Body of pancreas (tissue), 4 donors: ENCODE measurements around the gene TSHZ2. TPM values are rescaled to one million over a fixed set of nuclear protein-coding genes. Genes with fewer than 3 reads are reported as not detected.

Source experiments
- ATAC-seq: fragments of 150-250 bp; one replicate; pipeline ENCODE4 v1.9.1; 2016
- DNase-seq, 4 donors: peaks; one replicate each; pipeline ENCODE4 v3.0.0-alpha.2; 2019
- H3K27ac ChIP-seq, 4 donors: fragments of 200-600 bp; sonication (generic); 1 replicate in 3 of 4; 2 replicates in 1 of 4; pipeline versions ENCODE4 v1.5.1 to v1.6.1; 2016 to 2019; ENCODE audit warnings: mild to moderate bottlenecking in 1 of 4, mixed read lengths in 1 of 4, moderate library complexity in 1 of 4
- H3K27me3 ChIP-seq, 2 donors: fragments of 200-600 bp; sonication (generic); one replicate each; pipeline ENCODE4 v1.6.0; 2016; ENCODE audit warnings: mild to moderate bottlenecking in 1 of 2
- H3K36me3 ChIP-seq, 2 donors: fragments of 200-600 bp; sonication (generic); replicated peaks in 1 of 2; 2 replicates each; pipeline ENCODE4 v1.5.1; 2016; ENCODE audit warnings: low read depth in 2 of 2; ENCODE audit not compliant: insufficient read depth in 1 of 2
- H3K4me1 ChIP-seq: fragments of 200-600 bp; sonication (generic); one replicate; pipeline ENCODE4 v1.6.0; 2016
- H3K4me3 ChIP-seq, 2 donors: fragments of 200-600 bp; sonication (generic); 1 replicate in 1 of 2; 2 replicates in 1 of 2; pipeline ENCODE4 v1.5.1; 2016 to 2019
- H3K9me3 ChIP-seq, 3 donors: fragments of 200-600 bp; sonication (generic); 1 replicate in 2 of 3; 2 replicates in 1 of 3; pipeline ENCODE4 v1.5.1; 2016
- CTCF ChIP-seq, 7 experiments: fragments of 450-650 bp in 4 of 7; fragments of 200-600 bp in 3 of 7; sonication (generic) in 3 of 7; IDR thresholded peaks; one replicate each; pipeline ENCODE4 v1.5.1; 2016 to 2019; ENCODE audit warnings: antibody characterized with exemption in 7 of 7
- POLR2A ChIP-seq, 3 donors: fragments of 450-650 bp; IDR thresholded peaks; one replicate each; pipeline ENCODE4 v1.6.1; 2016; ENCODE audit warnings: antibody characterized with exemption in 3 of 3, mild to moderate bottlenecking in 2 of 3
- WGBS, 2 donors: methylation state at CpG; one replicate each; pipeline ENCODE4 v1.1.5; 2017; 5-methylcytosine and 5-hydroxymethylcytosine counted together
- intact Hi-C: fragments of 100-400 bp; cut with DNase I; formaldehyde crosslinking; loops from one replicate; pipeline ENCODE4 v1.15.1; 2023
- total RNA-seq, 2 donors: library from RNA; depleted of rRNA; stranded (reverse); fragments of >200 nt; gene quantifications; one replicate each; pipeline ENCODE4 v1.1.0, GENCODE V29; 2016

TSHZ2 gene
- total RNA-seq, 2 donors from 2014 or later = 6.0 to 9.6 TPM

- intact Hi-C loops = no loop called here
- ATAC-seq = no peak
- no peaks in the 10 kb centered on the region for H3K27me3 ChIP-seq
- WGBS, 2 donors = 83 to 85% methylated on average over 9 of the region's 9 CpGs
- DNase-seq = no peak
- no peaks in the 10 kb centered on the region for H3K4me1 ChIP-seq
- no peak overlapping the region for H3K4me3 ChIP-seq
- H3K9me3 ChIP-seq = no peaks in the 10 kb centered on the region
- H3K27ac ChIP-seq = no peak overlapping the region
- no peak for TF ChIP-seq POLR2A (IDR thresholded peaks at IDR 0.05)
- TF ChIP-seq CTCF (IDR thresholded peaks at IDR 0.05) = no peak
- H3K36me3 ChIP-seq = no peaks in the 10 kb centered on the region
These were observed 32.2 kb downstream of the TSHZ2 start for GRCh38 chr20:53004267-53004813.

- ATAC-seq (no peak), DNase-seq (no peak)
- no peak for TF ChIP-seq POLR2A (IDR thresholded peaks at IDR 0.05)
- TF ChIP-seq CTCF (IDR thresholded peaks at IDR 0.05) = no peak
- WGBS, 2 donors = 69 to 71% methylated on average over 5 of the region's 5 CpGs
- Histone ChIP-seq H3K4me3 (no peak overlapping the region), H3K4me1 (no peaks in the 10 kb centered on the region), H3K27ac (no peak overlapping the region), H3K36me3 (no peaks in the 10 kb centered on the region), H3K27me3 (no peaks in the 10 kb centered on the region), H3K9me3 (no peaks in the 10 kb centered on the region)
- intact Hi-C loops = no loop called here
These were observed 38.0 kb downstream of the TSHZ2 start for GRCh38 chr20:53009979-53010735.

- ATAC-seq (no peak), DNase-seq (no peak)
- no peaks in the 10 kb centered on the region for H3K27me3 ChIP-seq
- H3K4me3 ChIP-seq = no peak overlapping the region
- TF ChIP-seq POLR2A (IDR thresholded peaks at IDR 0.05) (no peak), CTCF (IDR thresholded peaks at IDR 0.05) (no peak)
- H3K36me3 ChIP-seq = no peaks in the 10 kb centered on the region
- H3K27ac ChIP-seq = no peak overlapping the region
- H3K9me3 ChIP-seq = no peaks in the 10 kb centered on the region
- intact Hi-C loops = no loop called here
- 53 to 66% methylated on average over 2 of the region's 2 CpGs for whole genome bisulfite sequencing, 2 donors
- no peaks in the 10 kb centered on the region for H3K4me1 ChIP-seq
These were observed 39.5 kb downstream of the TSHZ2 start for GRCh38 chr20:53011640-53012039.

GRCh38 chr20:53013183-53013582 lies 41.0 kb downstream of the TSHZ2 start:
- no peaks in the 10 kb centered on the region for H3K4me1 ChIP-seq
- TF ChIP-seq CTCF (IDR thresholded peaks at IDR 0.05) (no peak), POLR2A (IDR thresholded peaks at IDR 0.05) (no peak)
- intact Hi-C loops = no loop called here
- WGBS, 2 donors = 80 to 88% methylated on average over 2 of the region's 2 CpGs
- no peaks in the 10 kb centered on the region for H3K9me3 ChIP-seq
- DNase-seq (no peak), ATAC-seq (no peak)
- H3K36me3 ChIP-seq = no peaks in the 10 kb centered on the region
- no peaks in the 10 kb centered on the region for H3K27me3 ChIP-seq
- H3K4me3 ChIP-seq = no peak overlapping the region
- no peak overlapping the region for H3K27ac ChIP-seq

GRCh38 chr20:53013847-53014246 lies 41.7 kb downstream of the TSHZ2 start:
- TF ChIP-seq CTCF (IDR thresholded peaks at IDR 0.05) (no peak), POLR2A (IDR thresholded peaks at IDR 0.05) (no peak)
- no peaks in the 10 kb centered on the region for H3K27me3 ChIP-seq
- ATAC-seq (no peak), DNase-seq (no peak)
- no peaks in the 10 kb centered on the region for H3K36me3 ChIP-seq
- no peaks in the 10 kb centered on the region for H3K4me1 ChIP-seq
- H3K4me3 ChIP-seq = no peak overlapping the region
- H3K9me3 ChIP-seq = no peaks in the 10 kb centered on the region
- H3K27ac ChIP-seq = no peak overlapping the region
- 50 to 68% methylated on average over 4 of the region's 4 CpGs for WGBS, 2 donors
- intact Hi-C loops = no loop called here
